LNCAP (cell line): Measurements from ENCODE around the gene NELFA.

Source experiments
- TF ChIP-seq, protein P1 (sequence below): fragments of 450-650 bp; IDR thresholded peaks from 2 replicates; pipeline ENCODE4 v1.5.1; 2017; ENCODE audit warnings: mild to moderate bottlenecking

NELFA gene

GRCh38 chr4:1948232-1948631, 60.5 kb downstream of the NELFA start:
- TF ChIP-seq, protein P1, sequence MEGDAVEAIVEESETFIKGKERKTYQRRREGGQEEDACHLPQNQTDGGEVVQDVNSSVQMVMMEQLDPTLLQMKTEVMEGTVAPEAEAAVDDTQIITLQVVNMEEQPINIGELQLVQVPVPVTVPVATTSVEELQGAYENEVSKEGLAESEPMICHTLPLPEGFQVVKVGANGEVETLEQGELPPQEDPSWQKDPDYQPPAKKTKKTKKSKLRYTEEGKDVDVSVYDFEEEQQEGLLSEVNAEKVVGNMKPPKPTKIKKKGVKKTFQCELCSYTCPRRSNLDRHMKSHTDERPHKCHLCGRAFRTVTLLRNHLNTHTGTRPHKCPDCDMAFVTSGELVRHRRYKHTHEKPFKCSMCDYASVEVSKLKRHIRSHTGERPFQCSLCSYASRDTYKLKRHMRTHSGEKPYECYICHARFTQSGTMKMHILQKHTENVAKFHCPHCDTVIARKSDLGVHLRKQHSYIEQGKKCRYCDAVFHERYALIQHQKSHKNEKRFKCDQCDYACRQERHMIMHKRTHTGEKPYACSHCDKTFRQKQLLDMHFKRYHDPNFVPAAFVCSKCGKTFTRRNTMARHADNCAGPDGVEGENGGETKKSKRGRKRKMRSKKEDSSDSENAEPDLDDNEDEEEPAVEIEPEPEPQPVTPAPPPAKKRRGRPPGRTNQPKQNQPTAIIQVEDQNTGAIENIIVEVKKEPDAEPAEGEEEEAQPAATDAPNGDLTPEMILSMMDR = no peak

- TF ChIP-seq, protein P1 = no peak
Measured at GRCh38 chr4:1945912-1946311, 62.9 kb downstream of the NELFA start.

- TF ChIP-seq, protein P1 = no peak
Measured at GRCh38 chr4:1945124-1945895, 63.5 kb downstream of the NELFA start.

- TF ChIP-seq, protein P1 = no peak
Measured at GRCh38 chr4:1943928-1944327, 64.8 kb downstream of the NELFA start.

DNA sequence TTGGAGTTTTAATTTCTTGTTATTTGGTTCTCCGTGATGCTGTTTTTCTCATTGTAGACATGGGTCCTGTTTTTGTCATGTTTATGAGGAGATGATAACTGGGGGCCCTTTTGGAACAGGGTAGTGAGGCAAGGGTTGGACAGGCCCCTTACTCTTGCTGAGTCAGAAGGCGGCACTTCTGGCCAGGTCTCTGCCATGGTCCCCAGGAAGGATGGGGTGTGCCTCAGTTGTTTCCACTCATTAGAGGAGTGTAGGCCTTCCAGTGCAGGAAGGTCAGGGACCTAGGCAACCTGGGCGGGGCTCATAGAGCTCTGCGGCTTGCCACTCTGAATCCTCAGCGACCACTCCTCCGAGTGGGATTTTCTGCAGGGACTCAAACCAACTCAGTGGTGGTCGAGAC, 68.2 kb downstream of the NELFA start:
- TF ChIP-seq, protein P1 = no peak

GRCh38 chr4:1939664-1940509, 68.9 kb downstream of the NELFA start:
- TF ChIP-seq, protein P1 = no peak

DNA sequence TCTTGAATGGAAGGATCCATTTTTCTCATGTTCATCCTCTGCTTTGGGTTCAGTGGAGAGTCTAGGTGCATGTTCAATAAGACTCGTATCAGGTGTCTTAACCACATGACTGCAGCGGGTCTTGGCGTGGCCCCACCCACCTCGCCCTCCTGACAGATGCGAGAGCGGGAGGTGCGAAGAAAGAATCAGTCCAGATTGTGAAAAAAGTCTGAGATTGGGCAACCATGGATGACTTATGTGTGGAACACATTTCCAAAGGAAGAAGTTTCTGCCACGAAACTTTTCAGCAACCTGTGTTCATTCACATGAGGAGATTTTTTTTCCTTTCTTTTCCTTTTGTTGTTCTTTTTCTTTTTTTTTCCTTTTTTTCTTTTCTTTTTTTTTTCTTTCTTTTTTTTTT, 70.7 kb downstream of the NELFA start:
- TF ChIP-seq, protein P1 = no peak
